Measurements from ENCODE around the gene LMNTD2.

Gene LMNTD2, protein sequence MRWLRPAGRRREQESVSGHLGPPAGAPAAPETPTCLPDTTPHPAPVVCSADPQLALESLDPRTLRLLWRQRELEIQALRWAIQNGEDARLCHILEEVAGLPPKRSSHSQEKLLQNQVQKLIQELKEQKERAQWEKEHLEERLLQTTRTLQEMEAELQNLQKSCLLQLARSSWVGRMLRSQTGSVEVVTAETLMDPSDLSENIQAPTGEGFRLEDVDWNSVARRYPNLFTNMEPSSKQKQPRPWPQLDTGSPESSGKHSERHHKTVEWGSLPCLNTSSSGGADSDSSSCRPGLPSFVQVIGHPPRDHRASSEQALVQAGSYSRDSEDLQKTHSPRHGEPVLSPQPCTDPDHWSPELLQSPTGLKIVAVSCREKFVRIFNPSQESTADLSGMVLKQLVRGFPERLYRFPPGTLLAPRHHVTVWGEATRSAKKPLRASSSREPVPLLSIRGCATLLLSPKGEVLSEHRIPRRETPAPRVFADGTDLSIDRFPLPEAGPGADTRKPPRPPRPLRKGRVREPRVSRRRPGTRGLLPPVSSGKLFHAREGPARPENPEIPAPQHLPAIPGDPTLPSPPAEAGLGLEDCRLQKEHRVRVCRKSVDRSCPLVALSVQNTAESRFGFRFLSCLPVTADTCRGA

GRCh38 chr11:560305-561147 lies at the start of gene LMNTD2, which contains the start of gene RASSF7:
Gene LMNTD2, minus strand, starts transcription at chr11:560738. Its CDS starts 22 bp downstream, at chr11:560716.
Gene RASSF7, plus strand, starts transcription at chr11:560970. Its CDS starts 799 bp downstream, at chr11:561769.
- peak within 1 kb of the TSS in 2 of 3 experiments; percentile 67 to 88 for H3K27ac Mint-ChIP-seq
- H3K4me3 Mint-ChIP-seq, result peak within 1 kb of the TSS; percentile 86 to 89 (median 87)
- peaks cover 39% of the 10 kb centered on the region for H3K27me3 Mint-ChIP-seq (ENCODE audit: low read depth)
- TF ChIP-seq, protein P1, sequence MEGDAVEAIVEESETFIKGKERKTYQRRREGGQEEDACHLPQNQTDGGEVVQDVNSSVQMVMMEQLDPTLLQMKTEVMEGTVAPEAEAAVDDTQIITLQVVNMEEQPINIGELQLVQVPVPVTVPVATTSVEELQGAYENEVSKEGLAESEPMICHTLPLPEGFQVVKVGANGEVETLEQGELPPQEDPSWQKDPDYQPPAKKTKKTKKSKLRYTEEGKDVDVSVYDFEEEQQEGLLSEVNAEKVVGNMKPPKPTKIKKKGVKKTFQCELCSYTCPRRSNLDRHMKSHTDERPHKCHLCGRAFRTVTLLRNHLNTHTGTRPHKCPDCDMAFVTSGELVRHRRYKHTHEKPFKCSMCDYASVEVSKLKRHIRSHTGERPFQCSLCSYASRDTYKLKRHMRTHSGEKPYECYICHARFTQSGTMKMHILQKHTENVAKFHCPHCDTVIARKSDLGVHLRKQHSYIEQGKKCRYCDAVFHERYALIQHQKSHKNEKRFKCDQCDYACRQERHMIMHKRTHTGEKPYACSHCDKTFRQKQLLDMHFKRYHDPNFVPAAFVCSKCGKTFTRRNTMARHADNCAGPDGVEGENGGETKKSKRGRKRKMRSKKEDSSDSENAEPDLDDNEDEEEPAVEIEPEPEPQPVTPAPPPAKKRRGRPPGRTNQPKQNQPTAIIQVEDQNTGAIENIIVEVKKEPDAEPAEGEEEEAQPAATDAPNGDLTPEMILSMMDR (IDR thresholded peaks at IDR 0.05; ENCODE audit: unreplicated experiment in 3 of 3), result no peak
- H3K4me1 Mint-ChIP-seq, result peaks cover 5% of the 10 kb centered on the region
- H3K9me3 Mint-ChIP-seq, result no peaks in the 10 kb centered on the region
- H3K36me3 Mint-ChIP-seq (ENCODE audit: low read depth), result no peaks in the 10 kb centered on the region

GRCh38 chr11:609341-609811 lies 48.8 kb upstream of the LMNTD2 start:
- no peak overlapping the region for H3K4me3 Mint-ChIP-seq
- H3K4me1 Mint-ChIP-seq, result peaks cover 9% of the 10 kb centered on the region
- TF ChIP-seq, protein P1 (IDR thresholded peaks at IDR 0.05; ENCODE audit: unreplicated experiment in 3 of 3), result no peak
- no peak overlapping the region for H3K27ac Mint-ChIP-seq
- H3K27me3 Mint-ChIP-seq (ENCODE audit: low read depth), result no peaks in the 10 kb centered on the region
- H3K36me3 Mint-ChIP-seq (ENCODE audit: low read depth), result peaks cover 36% of the 10 kb centered on the region
- no peaks in the 10 kb centered on the region for H3K9me3 Mint-ChIP-seq

GRCh38 chr11:608791-609251 lies 48.3 kb upstream of the LMNTD2 start:
- H3K4me3 Mint-ChIP-seq, result no peak overlapping the region
- peaks cover 42% of the 10 kb centered on the region for H3K36me3 Mint-ChIP-seq (ENCODE audit: low read depth)
- H3K27ac Mint-ChIP-seq, result no peak overlapping the region
- TF ChIP-seq, protein P1 (IDR thresholded peaks at IDR 0.05; ENCODE audit: unreplicated experiment in 3 of 3), result no peak
- H3K9me3 Mint-ChIP-seq, result no peaks in the 10 kb centered on the region
- H3K4me1 Mint-ChIP-seq, result peaks cover 9% of the 10 kb centered on the region
- H3K27me3 Mint-ChIP-seq (ENCODE audit: low read depth), result no peaks in the 10 kb centered on the region

- H3K36me3 Mint-ChIP-seq (ENCODE audit: low read depth), result peaks cover 46% of the 10 kb centered on the region
- no peaks in the 10 kb centered on the region for H3K9me3 Mint-ChIP-seq
- H3K27ac Mint-ChIP-seq, result no peak overlapping the region
- peaks cover 9% of the 10 kb centered on the region for H3K4me1 Mint-ChIP-seq
- no peaks in the 10 kb centered on the region for H3K27me3 Mint-ChIP-seq (ENCODE audit: low read depth)
- TF ChIP-seq, protein P1 (IDR thresholded peaks at IDR 0.05; ENCODE audit: unreplicated experiment in 3 of 3), result no peak
- no peak overlapping the region for H3K4me3 Mint-ChIP-seq
Observed at GRCh38 chr11:607971-608659, 47.6 kb upstream of the LMNTD2 start.

DNA sequence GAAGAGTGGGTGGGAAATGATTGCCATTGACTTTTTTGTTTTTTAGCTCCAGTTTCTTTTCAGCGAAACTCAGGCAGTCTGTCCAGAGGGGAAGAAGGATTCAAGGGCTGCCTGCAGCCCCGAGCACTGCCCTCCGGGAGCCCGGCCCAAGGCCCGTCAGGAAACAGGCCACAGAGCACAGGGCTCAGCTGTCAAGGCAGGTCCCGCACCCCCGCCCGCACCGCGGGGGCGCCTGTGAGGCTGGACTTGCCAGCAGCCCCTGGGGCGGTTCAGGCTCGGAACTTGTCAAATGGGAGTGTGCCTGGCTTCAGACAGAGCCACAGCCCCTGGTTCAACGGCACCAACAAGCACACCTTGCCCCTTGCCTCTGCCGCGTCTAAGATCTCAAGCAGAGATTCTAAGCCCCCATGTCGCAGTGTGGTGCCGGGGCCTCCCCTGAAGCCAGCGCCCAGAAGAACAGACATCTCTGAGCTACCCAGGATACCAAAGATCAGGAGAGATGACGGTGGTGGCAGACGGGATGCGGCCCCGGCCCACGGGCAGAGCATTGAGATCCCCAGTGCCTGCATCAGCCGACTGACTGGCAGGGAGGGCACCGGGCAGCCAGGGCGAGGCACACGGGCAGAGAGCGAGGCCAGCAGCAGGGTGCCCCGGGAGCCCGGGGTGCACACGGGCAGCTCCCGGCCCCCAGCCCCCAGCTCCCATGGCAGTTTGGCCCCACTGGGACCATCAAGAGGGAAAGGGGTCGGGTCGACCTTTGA lies 46.7 kb upstream of the LMNTD2 start:
- no peak overlapping the region for H3K27ac Mint-ChIP-seq

More for the DNA sequence above, 46.7 kb upstream of the LMNTD2 start:
- H3K4me1 Mint-ChIP-seq, result peaks cover 5% of the 10 kb centered on the region
- peaks cover 45% of the 10 kb centered on the region for H3K36me3 Mint-ChIP-seq (ENCODE audit: low read depth)
- H3K9me3 Mint-ChIP-seq, result no peaks in the 10 kb centered on the region
- H3K4me3 Mint-ChIP-seq, result no peak overlapping the region
- no peaks in the 10 kb centered on the region for H3K27me3 Mint-ChIP-seq (ENCODE audit: low read depth)
- TF ChIP-seq, protein P1 (IDR thresholded peaks at IDR 0.05; ENCODE audit: unreplicated experiment in 3 of 3), result no peak

Data from nephron (organoid).